NB4 (cell line): ENCODE measurements around the gene COL6A3.

Source experiments
- DNase-seq: peaks from one replicate; pipeline ENCODE4 v3.0.0; 2010; ENCODE audit warnings: low read depth
- H3K4me3 ChIP-seq: one replicate; pipeline ENCODE4 v1.5.1; 2011; ENCODE audit warnings: mild to moderate bottlenecking, low read depth, low read length, moderate library complexity
- MYC ChIP-seq: IDR thresholded peaks from 2 replicates; pipeline ENCODE4 v1.6.1; 2011; ENCODE audit warnings: low read depth, low read length
- POLR2A ChIP-seq: IDR thresholded peaks from 2 replicates; pipeline ENCODE4 v1.6.1; 2011; ENCODE audit warnings: mild to moderate bottlenecking; ENCODE audit not compliant: insufficient read length; ENCODE audit errors: extremely low read depth
- TF ChIP-seq, protein P1 (sequence below): IDR thresholded peaks from 2 replicates; pipeline ENCODE4 v1.6.1; 2011; ENCODE audit warnings: low read depth, low read length
- TF ChIP-seq, protein P2 (sequence below): IDR thresholded peaks from one replicate; pipeline ENCODE4 v1.5.1; 2012; ENCODE audit warnings: low read depth, low read length

The COL6A3 gene

DNA sequence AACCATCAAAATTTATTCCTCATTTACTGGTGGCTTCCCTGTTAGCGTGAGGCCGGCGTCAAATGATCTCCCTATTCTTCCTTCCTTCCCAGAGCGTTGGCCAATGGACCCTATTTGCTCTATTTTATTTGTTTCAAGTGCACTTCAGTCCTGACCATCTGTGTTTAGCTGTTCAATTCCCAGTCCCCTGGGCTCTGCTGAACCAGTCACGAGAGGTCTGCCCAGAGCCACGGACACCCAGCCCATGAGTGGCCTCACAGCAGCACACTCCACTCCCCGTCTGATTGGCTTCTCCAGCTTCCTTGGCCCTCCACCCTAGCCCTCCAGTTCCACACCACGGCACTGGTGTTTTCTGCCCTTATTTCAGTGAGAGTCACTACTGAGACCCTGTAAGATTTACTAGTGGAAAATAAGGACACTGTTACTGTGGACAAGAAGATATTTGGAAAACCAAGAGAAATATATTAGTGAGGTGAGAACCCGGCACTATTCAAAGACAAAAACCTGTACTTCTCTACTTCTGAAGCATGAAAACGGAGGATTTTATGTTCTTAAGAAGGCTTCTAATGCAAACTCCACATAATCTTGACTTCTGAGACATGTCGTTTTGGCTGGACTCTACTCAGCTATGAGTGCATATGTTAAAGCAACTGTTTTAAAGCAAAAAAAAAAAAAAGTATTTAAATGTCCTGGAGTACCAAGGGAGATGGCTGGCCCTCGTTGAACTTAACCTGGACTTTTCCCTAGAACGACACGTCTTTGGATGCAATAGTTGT, 86.6 kb downstream of the COL6A3 start:
- no peak for DNase-seq
- TF ChIP-seq MYC, result no peak
- TF ChIP-seq, protein P1, sequence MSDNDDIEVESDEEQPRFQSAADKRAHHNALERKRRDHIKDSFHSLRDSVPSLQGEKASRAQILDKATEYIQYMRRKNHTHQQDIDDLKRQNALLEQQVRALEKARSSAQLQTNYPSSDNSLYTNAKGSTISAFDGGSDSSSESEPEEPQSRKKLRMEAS, result no peak
- TF ChIP-seq, protein P2, sequence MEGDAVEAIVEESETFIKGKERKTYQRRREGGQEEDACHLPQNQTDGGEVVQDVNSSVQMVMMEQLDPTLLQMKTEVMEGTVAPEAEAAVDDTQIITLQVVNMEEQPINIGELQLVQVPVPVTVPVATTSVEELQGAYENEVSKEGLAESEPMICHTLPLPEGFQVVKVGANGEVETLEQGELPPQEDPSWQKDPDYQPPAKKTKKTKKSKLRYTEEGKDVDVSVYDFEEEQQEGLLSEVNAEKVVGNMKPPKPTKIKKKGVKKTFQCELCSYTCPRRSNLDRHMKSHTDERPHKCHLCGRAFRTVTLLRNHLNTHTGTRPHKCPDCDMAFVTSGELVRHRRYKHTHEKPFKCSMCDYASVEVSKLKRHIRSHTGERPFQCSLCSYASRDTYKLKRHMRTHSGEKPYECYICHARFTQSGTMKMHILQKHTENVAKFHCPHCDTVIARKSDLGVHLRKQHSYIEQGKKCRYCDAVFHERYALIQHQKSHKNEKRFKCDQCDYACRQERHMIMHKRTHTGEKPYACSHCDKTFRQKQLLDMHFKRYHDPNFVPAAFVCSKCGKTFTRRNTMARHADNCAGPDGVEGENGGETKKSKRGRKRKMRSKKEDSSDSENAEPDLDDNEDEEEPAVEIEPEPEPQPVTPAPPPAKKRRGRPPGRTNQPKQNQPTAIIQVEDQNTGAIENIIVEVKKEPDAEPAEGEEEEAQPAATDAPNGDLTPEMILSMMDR, result no peak
- no peak for TF ChIP-seq POLR2A
- no peak overlapping the region for H3K4me3 ChIP-seq

DNA sequence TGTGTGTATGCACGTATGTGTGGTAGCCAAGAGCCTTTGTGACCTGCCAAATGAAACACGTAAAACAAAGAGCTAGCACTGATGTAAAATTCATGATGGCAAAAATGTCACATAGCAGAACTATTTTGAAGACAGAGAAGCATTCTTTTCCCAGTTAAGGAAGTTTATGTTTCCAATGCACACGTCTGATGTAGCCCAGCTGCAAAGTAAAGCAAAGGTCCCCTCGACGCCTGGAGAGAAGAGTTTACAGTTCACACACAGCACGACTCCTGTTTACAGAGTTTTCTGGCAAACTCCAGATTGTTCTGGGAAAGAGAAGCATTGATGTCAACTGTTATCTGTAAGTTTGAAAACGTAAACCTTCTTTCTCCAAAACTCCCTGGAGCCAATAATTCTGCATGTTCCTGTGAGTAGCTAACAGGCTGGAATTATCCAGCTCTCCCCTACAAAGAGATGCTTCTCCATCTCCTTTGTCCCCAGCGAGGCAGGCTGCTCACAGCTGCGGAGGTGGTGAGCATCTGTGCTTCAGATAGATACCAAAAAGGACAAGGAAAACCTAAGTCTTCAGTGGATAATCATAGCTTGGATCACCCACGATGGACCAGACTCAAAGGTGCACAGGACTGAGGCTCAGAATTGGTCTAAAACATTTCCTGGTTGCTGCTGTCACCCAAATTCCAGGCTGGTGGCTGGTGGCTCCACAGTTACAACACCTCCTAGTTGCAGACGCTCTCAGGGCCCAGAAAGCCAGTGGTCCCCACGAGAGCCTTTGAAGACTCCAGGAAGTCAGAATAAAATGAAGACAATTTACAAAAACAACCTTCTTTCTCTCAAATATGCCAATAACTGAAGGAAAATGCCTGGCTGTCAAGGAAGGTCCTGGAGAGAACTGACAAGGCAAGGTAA, 87.4 kb downstream of the COL6A3 start:
- DNase-seq, result no peak
- TF ChIP-seq POLR2A (no peak), MYC (no peak)
- TF ChIP-seq, protein P2, result no peak
- TF ChIP-seq, protein P1, result no peak
- H3K4me3 ChIP-seq, result no peak overlapping the region

DNA sequence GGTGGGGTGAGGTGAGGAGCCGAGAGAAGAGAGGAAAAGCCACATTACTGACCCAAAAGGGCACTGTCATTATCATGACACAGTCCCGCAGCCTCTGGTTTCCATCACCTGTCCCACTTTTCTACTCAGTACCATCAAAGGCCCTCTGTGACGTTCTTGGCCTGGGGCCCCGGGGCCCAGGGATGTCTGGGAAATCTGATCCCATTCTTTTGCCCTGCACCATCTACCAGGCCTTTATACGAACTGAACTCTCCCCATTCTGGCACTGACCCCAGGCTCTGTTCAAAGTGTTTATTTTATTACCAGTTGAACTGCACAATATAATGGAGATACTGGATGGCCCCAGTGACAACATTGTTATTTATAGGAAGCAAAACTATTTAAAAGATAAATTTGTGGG, 89.1 kb downstream of the COL6A3 start:
- no peak overlapping the region for H3K4me3 ChIP-seq
- TF ChIP-seq, protein P1, result no peak
- TF ChIP-seq, protein P2, result no peak
- TF ChIP-seq POLR2A (no peak), MYC (no peak)
- no peak for DNase-seq

DNA sequence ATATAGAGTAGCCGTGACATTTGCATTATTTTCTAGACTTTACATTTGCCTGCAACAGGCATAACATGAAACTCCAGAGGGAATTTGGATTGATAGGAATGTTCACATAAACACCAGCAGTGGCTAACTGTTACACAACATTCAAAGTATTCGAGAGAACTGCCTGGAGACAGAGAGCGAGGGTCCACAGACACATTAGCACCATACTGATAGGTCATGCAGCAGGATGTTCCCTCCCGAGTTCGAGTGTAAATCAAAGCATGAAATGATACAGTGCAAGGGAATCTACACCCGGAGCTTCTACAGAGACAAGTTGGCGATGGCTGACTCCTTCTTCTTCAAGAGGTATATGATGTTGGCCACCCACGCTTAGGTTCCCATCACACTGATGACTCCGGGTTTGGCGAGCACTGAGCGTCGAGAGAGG, 89.5 kb downstream of the COL6A3 start:
- TF ChIP-seq, protein P2, result no peak
- TF ChIP-seq POLR2A (no peak), MYC (no peak)
- TF ChIP-seq, protein P1, result no peak
- no peak overlapping the region for H3K4me3 ChIP-seq
- DNase-seq, result no peak

DNA sequence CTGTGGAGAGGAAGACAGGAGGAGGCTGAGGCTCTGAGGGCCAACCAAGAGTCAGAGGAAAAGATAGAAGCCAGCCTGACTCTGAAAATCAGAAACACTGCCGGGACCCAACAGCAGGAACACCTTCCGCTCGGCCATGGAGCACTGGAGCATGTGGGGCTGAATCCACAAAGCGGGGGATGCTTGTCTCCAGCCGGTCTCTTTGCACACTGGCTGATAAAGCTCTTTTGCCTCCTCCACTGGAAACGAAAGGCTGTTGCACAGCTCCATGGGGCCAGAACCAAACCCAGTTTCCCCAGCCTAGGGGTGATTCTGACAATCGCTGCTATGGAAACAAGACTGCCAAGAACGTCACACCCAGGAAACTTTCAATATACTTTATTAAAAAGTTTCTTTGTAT, 90.3 kb downstream of the COL6A3 start:
- DNase-seq, result no peak

More for the DNA sequence above, 90.3 kb downstream of the COL6A3 start:
- TF ChIP-seq, protein P2, result no peak
- no peak for TF ChIP-seq POLR2A
- no peak overlapping the region for H3K4me3 ChIP-seq
